Measurements from ENCODE around the gene MAGEF1.

GRCh38 chr3:184726497-184726896 lies 14.6 kb upstream of the MAGEF1 start:
- TF ChIP-seq POLR2A (IDR thresholded peaks at IDR 0.05) (no peak), CTCF (IDR thresholded peaks at IDR 0.05) (no peak), POLR2AphosphoS5 (IDR thresholded peaks at IDR 0.05) (no peak)
